Measurements from ENCODE around the gene TMEM44.
"Not testable (repeated sequence)": the region's sequence is repeated elsewhere in the genome, so short reads cannot be mapped to it uniquely, and the experiment has no call there.

TMEM44 gene

DNA sequence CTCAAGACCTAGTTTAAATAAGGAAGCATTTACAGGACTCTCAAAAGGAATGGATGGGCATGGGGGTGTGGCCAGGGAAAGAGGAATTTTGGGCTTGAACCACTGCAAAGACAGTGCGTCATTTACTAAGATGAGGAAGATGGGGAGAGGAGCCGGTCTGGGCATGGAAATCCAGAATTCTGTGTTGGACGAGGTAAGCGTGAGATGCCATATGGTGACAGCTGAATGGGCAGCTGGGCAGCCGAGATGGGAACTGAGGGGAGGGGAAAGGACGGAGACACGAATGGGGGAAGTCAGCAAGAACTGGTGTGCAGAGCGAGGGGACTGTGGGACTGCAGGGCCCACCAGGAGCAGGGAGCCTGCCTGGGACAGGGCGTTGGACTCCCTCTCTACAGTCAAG is 24.2 kb downstream of the TMEM44 start:
- DNase-seq, result no peak

- DNase-seq, result no peak
Observed at GRCh38 chr3:194607592-194608389, 25.4 kb downstream of the TMEM44 start.

GRCh38 chr3:194606941-194607340 is 26.3 kb downstream of the TMEM44 start:
- no peak for DNase-seq

GRCh38 chr3:194606163-194606562 is 27.1 kb downstream of the TMEM44 start:
- DNase-seq, result no peak

- DNase-seq, result not testable (repeated sequence)
Observed at GRCh38 chr3:194605314-194605713, 27.9 kb downstream of the TMEM44 start.

GRCh38 chr3:194604837-194605236 is 28.4 kb downstream of the TMEM44 start:
- no peak for DNase-seq

- no peak for DNase-seq
Observed at GRCh38 chr3:194604126-194604525, 29.1 kb downstream of the TMEM44 start.

DNA sequence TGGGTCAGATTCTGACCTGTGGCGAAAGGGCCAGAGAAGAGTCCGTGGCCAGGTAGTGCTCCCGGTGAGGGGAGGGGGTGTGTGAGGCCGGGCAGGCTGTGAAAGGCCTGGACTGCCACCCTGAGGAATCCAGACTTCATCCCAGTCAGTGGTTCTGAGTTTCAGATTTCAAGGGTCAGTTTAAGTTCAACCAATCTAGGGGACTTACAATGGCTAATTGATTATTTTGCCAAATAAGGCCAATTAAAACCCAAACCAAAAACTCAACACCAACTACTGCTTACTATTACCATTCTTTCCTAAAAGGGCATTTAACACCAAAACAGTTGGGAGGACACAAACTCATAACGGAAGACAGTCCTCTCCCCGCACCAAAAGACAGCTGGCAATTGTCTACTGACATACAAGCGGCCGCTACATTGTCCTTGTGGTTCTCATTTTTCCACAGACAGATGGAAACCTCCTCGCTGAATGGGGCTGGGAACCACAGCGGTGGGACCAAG is 30.5 kb downstream of the TMEM44 start:
- no peak for DNase-seq

GRCh38 chr3:194598771-194599557 is 34.3 kb downstream of the TMEM44 start:
- no peak for DNase-seq

DNA sequence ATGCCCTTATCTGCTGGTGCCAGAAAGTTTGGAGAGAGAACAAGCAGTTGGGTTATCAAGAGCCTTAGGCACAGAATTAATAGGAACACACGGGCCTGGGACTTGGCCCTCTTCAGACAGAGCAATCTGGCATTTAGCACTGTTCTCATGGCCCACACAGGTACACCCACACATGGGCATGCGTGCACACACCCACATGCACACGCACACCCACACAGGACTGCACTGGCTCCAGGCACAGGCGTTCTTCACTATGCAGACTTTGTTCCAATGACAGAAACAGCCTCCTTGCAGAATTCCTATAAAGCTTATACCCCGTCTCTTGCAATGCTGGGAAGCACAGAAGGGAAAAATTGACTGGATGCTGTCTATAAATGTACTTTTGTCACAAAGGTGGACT is 36.3 kb downstream of the TMEM44 start:
- DNase-seq, result no peak

DNA sequence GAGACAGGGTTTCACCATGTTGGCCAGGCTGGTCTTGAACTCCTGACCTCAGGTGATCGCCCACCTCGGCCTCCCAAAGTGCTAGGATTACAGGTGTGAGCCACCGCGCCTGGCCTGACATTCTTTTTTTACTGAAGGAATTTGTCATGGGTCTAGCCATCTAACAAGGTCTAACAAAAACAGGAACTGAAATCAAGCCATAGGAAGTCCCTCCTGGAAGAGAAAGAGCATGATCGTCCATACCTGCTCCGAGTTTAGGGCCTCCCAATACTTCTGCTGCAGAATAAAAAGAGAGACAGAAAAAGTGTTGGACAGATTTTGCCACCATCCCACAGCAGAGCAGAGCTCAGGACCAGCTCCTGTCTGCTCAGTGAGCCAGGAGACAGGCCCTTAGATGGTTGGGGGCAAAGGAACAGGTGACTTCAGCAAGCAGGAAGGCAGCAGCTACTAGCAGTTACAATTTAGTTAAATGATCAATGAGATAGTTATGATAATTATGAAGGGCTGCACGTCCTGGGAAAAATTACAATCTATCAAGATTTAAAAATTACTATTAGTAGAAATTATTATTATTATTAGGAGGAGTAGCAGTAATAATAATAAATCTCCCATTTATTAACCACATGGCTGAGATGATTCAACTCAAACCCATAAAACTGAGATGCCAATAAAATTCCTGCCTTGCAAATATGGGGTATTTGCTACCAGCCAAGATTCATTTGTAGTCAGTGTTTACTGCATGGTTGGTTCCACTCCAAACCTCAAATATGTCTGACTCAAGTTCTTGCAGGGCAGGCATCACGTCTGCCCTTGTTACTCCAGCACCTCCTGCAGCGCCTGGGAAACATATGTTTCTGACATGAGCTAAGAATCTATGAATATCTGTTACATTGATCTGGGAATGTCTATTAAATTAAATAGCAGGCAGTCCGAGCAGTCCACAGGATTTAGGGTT is 40.1 kb downstream of the TMEM44 start:
- DNase-seq, result no peak

- DNase-seq, result no peak
Observed at GRCh38 chr3:194588741-194589140, 44.5 kb downstream of the TMEM44 start.

- no peak for DNase-seq
Observed at GRCh38 chr3:194588236-194588635, 45.0 kb downstream of the TMEM44 start.

DNA sequence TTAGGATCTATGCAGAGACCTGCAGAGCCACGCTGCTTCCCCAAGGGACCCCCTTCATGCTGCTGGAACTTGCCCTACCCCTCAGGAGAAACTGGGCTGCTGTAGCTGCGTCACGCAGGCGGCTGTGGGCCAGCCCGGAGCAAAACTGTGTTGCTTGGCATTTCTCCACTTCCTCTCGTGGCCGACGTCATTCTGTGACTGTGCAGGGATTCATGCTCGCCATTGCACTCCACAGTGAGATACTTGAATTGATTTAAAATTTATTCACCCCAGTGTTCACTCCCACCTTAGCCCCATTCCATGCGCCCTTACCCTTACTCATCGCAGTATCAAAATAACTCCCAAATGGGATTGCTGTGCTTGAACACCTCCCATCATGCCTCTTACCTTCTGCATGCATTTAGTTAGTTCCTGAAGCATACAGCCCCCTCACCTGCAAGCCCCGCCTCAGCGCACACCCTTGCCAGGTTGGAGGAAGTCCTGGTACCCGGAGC is 45.7 kb downstream of the TMEM44 start:
- no peak for DNase-seq

DNA sequence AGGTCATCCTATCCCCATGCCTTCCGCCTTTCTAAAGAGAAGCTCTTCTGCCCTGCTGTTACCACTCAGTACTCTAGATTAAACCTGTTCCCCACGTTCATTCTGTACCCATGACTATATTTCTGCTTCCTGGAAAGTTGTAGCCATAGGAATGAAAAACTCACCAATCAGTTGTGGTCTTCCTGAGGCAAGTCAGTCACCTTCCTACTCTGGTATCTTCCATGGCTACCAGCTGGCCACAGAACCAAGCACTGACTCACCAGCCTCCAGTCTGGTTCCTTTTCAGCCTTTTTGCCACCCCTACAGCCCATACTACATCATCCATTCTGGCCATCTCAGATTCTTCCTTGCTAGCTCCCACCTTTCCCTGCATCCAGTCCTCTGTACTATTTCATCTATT is 46.4 kb downstream of the TMEM44 start:
- DNase-seq, result no peak

DNA sequence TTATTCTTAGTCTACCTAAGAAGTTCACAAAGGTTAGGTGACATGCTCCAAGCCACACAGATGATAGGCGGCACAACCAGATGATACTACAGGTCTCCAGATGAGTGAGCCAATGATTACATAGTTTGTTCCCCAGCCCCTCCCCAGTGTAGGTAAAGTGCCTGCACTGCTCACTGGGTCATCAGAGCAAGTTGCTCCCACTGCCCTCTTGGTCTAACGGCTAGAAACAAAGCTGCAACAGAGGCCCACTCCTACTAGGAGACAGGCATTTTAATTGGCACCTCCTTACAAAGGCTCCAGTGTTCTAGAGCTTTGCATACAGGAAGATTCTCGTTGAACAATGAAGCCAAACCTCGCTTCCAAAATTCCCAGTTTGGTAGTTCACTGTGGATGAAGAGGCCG is 47.3 kb downstream of the TMEM44 start:
- no peak for DNase-seq

DNA sequence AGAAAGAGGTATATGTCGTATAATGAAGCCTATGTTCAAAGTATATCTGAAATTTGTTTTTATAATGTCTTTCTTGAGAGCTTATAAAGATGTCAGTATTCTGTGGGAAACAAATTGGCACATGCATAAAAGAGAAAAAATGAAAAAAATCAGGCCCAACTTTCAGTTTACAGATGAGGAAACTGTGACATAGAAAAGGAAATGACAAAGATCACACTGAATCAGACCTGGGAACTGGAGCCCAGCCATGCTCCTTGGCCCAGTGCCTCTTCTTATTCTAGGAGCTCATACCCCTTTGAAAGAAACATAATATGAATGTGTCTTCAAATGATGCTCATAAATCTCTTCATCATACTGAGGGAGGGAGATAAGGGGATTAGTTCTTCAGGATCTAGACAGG is 48.4 kb downstream of the TMEM44 start:
- DNase-seq, result no peak

DNA sequence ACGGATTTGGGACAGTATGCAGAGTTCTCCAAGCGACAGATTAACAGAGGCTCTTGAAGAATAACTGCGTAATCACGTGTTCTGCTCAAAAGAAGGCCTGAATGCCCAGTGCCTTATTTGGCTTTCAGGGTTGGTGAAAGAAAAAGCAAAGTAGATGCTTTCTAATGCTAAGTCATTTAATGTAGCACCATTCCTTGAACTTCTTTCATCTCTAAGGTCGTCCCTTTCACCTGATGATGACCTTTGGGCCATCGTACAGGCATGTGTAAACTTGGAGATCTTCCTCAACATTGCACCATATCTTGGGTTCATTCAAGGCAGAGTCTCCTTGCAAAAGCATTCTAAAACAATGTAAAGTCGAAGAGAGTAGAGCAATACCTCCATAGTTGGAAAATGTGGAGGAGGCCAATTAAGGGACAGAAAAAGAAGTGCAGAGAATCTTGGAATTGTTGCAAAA is 48.9 kb downstream of the TMEM44 start:
- DNase-seq, result no peak

DNA sequence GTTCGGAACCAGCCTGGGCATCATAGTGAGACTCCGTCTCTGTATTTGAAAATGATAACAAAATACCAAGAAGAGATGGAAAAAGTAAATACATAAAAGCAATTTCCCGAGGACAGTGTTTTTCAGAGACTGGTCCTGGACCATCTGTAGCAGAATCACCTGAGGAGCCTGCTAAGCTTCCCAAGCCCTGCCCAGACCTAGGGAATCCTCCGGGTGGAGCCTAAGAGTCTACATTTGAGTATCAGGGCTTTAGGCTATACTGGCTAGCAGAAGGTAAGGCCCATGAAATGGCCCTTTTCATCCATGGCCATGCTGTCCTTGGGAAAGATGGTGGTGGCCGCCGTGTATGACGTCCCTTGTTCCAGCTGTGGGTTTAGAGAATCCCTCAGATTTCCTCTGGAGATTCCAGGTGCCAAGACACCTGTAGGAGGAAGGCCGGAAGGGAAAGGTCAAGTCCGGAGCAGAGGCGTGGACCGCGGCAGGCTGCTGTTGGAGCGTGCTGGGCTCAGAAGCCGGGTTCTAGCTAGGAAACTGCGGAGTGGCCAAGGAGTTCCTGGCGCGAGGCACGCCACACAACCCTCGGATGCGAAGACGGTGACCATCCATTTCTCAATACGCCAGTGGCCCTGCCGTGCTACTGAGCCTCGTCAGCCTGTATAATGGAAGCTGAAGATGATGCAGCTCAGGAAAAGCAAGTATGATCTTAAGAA is 50.9 kb downstream of the TMEM44 start:
- no peak for DNase-seq

DNA sequence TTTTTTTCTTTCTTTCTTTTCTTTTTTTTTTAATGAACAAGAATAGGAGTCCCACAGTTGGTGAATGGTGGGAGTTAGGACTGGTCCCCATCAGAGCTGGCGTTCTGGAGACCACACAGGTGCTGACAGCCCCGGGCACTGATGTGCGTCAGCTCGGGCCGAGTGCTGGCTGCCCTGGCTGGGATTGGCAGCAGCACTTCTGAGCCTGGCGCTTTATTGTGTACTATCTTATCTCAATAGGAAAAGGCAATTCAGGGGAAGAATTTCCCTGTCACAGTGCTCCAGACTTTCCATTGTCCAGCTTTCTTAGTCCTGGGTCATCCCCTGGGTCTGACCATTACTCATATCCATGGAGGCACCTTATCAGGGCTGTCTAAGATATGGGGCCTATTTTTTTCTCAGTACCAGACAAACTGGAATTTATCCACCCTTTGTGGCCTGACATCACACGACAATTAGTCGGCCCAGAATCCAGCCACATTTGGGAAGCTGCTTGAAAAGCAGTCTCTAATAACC is 54.1 kb downstream of the TMEM44 start:
- DNase-seq, result no peak

DNA sequence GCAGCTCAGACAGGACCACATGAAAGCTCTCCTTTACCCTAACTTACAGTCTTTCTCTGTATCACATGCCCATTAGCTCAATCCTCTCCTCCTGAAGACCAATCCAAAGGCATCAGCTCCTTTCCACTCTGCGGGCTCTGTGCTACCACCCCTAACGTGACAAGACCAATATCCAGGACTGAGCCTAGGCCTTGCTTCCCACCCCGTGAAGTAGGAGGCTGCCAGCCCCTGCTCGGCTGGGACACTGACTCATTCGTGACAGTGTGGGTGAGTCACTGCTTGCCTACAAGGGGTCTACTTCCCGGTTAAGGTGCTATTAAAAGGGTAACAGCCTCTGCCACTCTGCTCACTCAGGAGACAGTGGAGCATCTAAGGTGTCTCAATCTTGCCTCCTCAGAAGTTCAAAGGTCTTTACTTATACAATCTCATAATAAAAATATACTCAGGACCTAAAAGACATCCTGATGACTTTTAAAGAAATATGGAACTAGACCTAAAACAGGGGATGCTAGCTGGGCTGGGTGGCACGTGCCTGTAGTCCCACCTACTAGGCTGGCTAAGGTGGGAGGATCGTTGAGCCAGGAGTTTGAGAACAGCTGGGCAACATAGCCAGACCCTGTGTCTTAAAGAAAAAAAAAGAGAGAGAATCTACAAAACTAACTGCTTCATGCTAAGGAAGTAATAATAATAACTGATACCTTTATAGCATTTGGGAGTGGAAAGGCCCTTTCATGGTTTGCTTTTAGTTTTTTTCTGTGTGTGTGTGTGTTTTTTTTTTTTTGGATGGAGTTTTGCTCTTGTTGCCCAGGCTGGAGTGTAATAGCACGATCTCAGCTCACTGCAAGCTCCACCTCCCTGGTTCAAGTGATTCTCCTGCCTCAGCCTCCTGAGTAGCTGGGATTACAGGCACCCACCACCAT is 55.0 kb downstream of the TMEM44 start:
- DNase-seq, result no peak
